Endothelial cell (in vitro differentiated cells): Measurements from ENCODE around the gene TMEM127. TPM values are rescaled to one million over a fixed set of nuclear protein-coding genes. Genes with fewer than 3 reads are reported as not detected.

ENCODE experiments used
- DNase-seq: peaks from one replicate; pipeline ENCODE4 v3.0.0; 2021; ENCODE audit warnings: low spot score
- H3K27ac Mint-ChIP-seq: one replicate; pipeline ENCODE4 v1.8.0; 2021; ENCODE audit warnings: mixed read lengths, inconsistent platforms; ENCODE audit not compliant: unreplicated experiment
- H3K27me3 Mint-ChIP-seq: one replicate; pipeline ENCODE4 v1.8.0; 2021; ENCODE audit warnings: mild to moderate bottlenecking, moderate library complexity, mixed read lengths, inconsistent platforms; ENCODE audit not compliant: unreplicated experiment
- H3K36me3 Mint-ChIP-seq: one replicate; pipeline ENCODE4 v1.8.0; 2021; ENCODE audit warnings: mild to moderate bottlenecking, low read depth, mixed read lengths, inconsistent platforms; ENCODE audit not compliant: unreplicated experiment
- H3K4me1 Mint-ChIP-seq: one replicate; pipeline ENCODE4 v1.8.0; 2021; ENCODE audit warnings: mild to moderate bottlenecking, mixed read lengths, inconsistent platforms; ENCODE audit not compliant: unreplicated experiment
- H3K4me3 Mint-ChIP-seq: one replicate; pipeline ENCODE4 v1.8.0; 2021; ENCODE audit warnings: mild to moderate bottlenecking, mixed read lengths, inconsistent platforms; ENCODE audit not compliant: unreplicated experiment
- H3K9me3 Mint-ChIP-seq: one replicate; pipeline ENCODE4 v1.8.0; 2021; ENCODE audit warnings: mixed read lengths, inconsistent platforms; ENCODE audit not compliant: unreplicated experiment
- CTCF ChIP-seq: fragments of 200-600 bp; sonication (generic); IDR thresholded peaks from one replicate; pipeline ENCODE4 v1.5.0; 2021; ENCODE audit warnings: antibody characterized with exemption; ENCODE audit not compliant: unreplicated experiment
- total RNA-seq: library from RNA; stranded (reverse); fragmentation: NEBNext Ultra II Directional; extraction: Animal tissue kit (Norgen Biotek cat#: 25700); gene quantifications from one replicate; pipeline ENCODE4 v1.2.1, GENCODE V29; 2021; ENCODE audit not compliant: unreplicated experiment

TMEM127 gene
- total RNA-seq, 1 donor from 2014 or later, result 39.0 TPM

GRCh38 chr2:96291751-96292150, 26.0 kb upstream of the TMEM127 start:
- no peaks in the 10 kb centered on the region for H3K4me1 Mint-ChIP-seq
- no peak for TF ChIP-seq CTCF
- H3K27me3 Mint-ChIP-seq, result no peaks in the 10 kb centered on the region
- no peak for DNase-seq
- H3K4me3 Mint-ChIP-seq, result no peak overlapping the region
- H3K36me3 Mint-ChIP-seq, result peaks cover 68% of the 10 kb centered on the region
- no peaks in the 10 kb centered on the region for H3K9me3 Mint-ChIP-seq
- no peak overlapping the region for H3K27ac Mint-ChIP-seq

- Mint-ChIP-seq H3K4me3 (no peak overlapping the region), H3K27ac (no peak overlapping the region), H3K9me3 (no peaks in the 10 kb centered on the region), H3K4me1 (no peaks in the 10 kb centered on the region), H3K36me3 (peaks cover 65% of the 10 kb centered on the region), H3K27me3 (peaks cover 6% of the 10 kb centered on the region)
- no peak for DNase-seq
- TF ChIP-seq CTCF, result no peak
Observed at GRCh38 chr2:96287273-96287856, 21.6 kb upstream of the TMEM127 start.

- H3K4me1 Mint-ChIP-seq, result no peaks in the 10 kb centered on the region
- no peak for TF ChIP-seq CTCF
- no peak overlapping the region for H3K27ac Mint-ChIP-seq
- peaks cover 5% of the 10 kb centered on the region for H3K27me3 Mint-ChIP-seq
- no peak overlapping the region for H3K4me3 Mint-ChIP-seq
- peaks cover 45% of the 10 kb centered on the region for H3K36me3 Mint-ChIP-seq
- H3K9me3 Mint-ChIP-seq, result no peaks in the 10 kb centered on the region
- DNase-seq, result no peak
Observed at GRCh38 chr2:96276787-96277499, 11.1 kb upstream of the TMEM127 start.

GRCh38 chr2:96274355-96275056, 8.7 kb upstream of the TMEM127 start:
- no peak for TF ChIP-seq CTCF
- Mint-ChIP-seq H3K4me3 (no peak overlapping the region), H3K9me3 (no peaks in the 10 kb centered on the region), H3K27ac (no peak overlapping the region), H3K4me1 (no peaks in the 10 kb centered on the region), H3K36me3 (peaks cover 41% of the 10 kb centered on the region), H3K27me3 (peaks cover 5% of the 10 kb centered on the region)
- DNase-seq, result no peak

GRCh38 chr2:96273763-96274162, 8.0 kb upstream of the TMEM127 start:
- Mint-ChIP-seq H3K27me3 (peaks cover 9% of the 10 kb centered on the region), H3K27ac (no peak overlapping the region), H3K36me3 (peaks cover 36% of the 10 kb centered on the region), H3K4me1 (no peaks in the 10 kb centered on the region), H3K4me3 (no peak overlapping the region), H3K9me3 (no peaks in the 10 kb centered on the region)
- TF ChIP-seq CTCF, result no peak
- DNase-seq, result no peak
